GM23248 (cell line): ENCODE results near the gene ETF1.

Experiments
- EZH2 ChIP-seq: fragments of 200-600 bp; sonication (generic); IDR thresholded peaks from 2 replicates; pipeline ENCODE4 v1.6.1; 2018; ENCODE audit warnings: antibody characterized with exemption, mild to moderate bottlenecking; ENCODE audit not compliant: insufficient read depth, poor library complexity, severe bottlenecking
- EZH2phosphoT487 ChIP-seq: fragments of 200-600 bp; sonication (generic); IDR thresholded peaks from 2 replicates; pipeline ENCODE4 v1.6.1; 2018; ENCODE audit warnings: antibody characterized with exemption, moderate library complexity, mild to moderate bottlenecking, low read depth; ENCODE audit not compliant: insufficient read depth

DNA sequence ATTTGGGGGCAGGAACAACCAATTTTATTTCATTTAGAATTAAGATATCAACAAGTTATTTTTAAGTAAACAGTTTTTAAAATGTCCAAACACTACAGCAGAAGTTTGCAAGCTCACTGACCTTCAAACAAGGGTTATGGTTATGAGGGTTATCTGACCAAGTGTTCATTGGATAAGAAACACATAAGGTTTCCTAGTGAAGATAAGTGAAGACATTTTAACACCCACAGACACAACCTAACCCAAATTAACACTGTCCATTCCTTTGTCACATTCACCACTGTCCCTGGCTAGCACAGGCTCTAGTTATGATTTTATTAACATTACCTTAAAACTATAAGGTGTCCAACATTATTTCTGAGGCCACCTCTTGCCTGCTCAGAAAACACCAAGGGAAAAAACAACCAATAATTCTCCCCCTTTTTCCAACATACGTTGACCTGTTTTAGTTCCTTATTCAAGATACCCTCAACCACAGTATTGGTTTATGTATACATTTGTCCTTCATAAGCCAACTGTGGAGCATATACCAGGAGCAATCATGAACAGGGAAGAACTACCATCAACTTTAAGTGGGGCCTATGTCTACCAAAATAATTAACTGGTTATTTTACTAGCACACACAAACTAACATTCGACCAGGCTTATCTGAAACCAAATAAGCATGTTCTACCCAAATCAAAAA is 4.0 kb downstream of the ETF1 start:
- no peak for TF ChIP-seq EZH2phosphoT487
- TF ChIP-seq EZH2 = no peak
